ENCODE results near the gene OR52I1. TPM values are rescaled to one million over a fixed set of nuclear protein-coding genes. Genes with fewer than 3 reads are reported as not detected.
A peak's percentile ranks its signal among the peaks of the same experiment; 100 is the strongest.

OR52I1 gene, protein sequence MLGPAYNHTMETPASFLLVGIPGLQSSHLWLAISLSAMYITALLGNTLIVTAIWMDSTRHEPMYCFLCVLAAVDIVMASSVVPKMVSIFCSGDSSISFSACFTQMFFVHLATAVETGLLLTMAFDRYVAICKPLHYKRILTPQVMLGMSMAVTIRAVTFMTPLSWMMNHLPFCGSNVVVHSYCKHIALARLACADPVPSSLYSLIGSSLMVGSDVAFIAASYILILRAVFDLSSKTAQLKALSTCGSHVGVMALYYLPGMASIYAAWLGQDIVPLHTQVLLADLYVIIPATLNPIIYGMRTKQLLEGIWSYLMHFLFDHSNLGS
- not detected for total RNA-seq (2021; ENCODE audit: unreplicated experiment)
- polyA plus RNA-seq (2012; ENCODE audit: insufficient read length), result not detected
- Bru-seq, nascent RNA, result not detected
- BruChase-seq, experiment 1, labeled RNA remaining after a 2-hour chase, result not detected
- BruChase-seq, experiment 2, labeled RNA remaining after a 6-hour chase, result not detected
- long read RNA-seq, partial matches to known transcripts, result 0 of 1 reads
- long read RNA-seq, other reads (novel, unspliced or antisense), result 0 of 1 reads

DNA sequence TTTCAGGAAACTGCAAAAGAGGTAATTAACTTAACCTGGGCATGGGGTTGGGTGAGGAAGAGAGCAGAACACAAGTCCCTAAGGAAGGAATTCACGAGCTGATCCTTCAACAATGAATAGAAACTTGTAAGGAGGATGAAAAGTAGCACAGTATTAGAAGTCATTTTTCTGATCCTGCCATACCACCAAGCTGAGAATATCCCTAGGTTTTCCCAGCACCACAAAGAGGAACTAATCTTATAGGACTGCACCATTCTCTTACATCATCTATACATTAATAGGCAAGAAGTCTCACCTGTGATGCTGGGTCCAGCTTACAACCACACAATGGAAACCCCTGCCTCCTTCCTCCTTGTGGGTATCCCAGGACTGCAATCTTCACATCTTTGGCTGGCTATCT, at the start of gene OR52I1:
OR52I1 (plus strand) TSS at position 301 of the 400 bp plus-strand sequence; CDS start at position 301, 0 bp downstream.
- in situ Hi-C loops (cut with HindIII; ENCODE audit: low pct_unique_long_range_greater_than_20kb, low sequenced_read_pairs) (no loop called here), intact Hi-C loops (cut with micrococcal nuclease; ENCODE audit: unreplicated experiment) (no loop called here)
- ATAC-seq (0 out of 2 replicates have a peak, but pooled peaks have one; percentile 18), DNase-seq (ENCODE audit: low read depth, low spot score) (no peak)
- ChIA-PET CTCF (no interaction called here), POLR2A (no interaction called here)
- Histone ChIP-seq H3K9me3 (ENCODE audit: control insufficient read depth, insufficient read depth, low read depth, low read length) (no peaks in the 10 kb centered on the region), H3K36me3 (ENCODE audit: control insufficient read depth, insufficient read depth, low read length) (peaks cover 4% of the 10 kb centered on the region; the same call in 1 of the 2 replicates), H3K27ac (ENCODE audit: low read length) (no peak within 1 kb of the TSS), H3K4me1 (ENCODE audit: control insufficient read depth, insufficient read depth, low read length) (no peaks in the 10 kb centered on the region), H3K27me3 (ENCODE audit: control insufficient read depth, insufficient read depth, low read length) (peaks cover 3% of the 10 kb centered on the region), H3K4me3 (ENCODE audit: low read depth in 2 of 2, low read length in 2 of 2) (no peak within 1 kb of the TSS)
- no peak for TF ChIP-seq TCF7L2 (IDR thresholded peaks at IDR 0.05; ENCODE audit: low read depth, low read length)
- no peak for TF ChIP-seq SIN3A (IDR thresholded peaks at IDR 0.05; ENCODE audit: borderline replicate concordance, insufficient read depth, low read depth, low read length)
- TF ChIP-seq, protein P1, sequence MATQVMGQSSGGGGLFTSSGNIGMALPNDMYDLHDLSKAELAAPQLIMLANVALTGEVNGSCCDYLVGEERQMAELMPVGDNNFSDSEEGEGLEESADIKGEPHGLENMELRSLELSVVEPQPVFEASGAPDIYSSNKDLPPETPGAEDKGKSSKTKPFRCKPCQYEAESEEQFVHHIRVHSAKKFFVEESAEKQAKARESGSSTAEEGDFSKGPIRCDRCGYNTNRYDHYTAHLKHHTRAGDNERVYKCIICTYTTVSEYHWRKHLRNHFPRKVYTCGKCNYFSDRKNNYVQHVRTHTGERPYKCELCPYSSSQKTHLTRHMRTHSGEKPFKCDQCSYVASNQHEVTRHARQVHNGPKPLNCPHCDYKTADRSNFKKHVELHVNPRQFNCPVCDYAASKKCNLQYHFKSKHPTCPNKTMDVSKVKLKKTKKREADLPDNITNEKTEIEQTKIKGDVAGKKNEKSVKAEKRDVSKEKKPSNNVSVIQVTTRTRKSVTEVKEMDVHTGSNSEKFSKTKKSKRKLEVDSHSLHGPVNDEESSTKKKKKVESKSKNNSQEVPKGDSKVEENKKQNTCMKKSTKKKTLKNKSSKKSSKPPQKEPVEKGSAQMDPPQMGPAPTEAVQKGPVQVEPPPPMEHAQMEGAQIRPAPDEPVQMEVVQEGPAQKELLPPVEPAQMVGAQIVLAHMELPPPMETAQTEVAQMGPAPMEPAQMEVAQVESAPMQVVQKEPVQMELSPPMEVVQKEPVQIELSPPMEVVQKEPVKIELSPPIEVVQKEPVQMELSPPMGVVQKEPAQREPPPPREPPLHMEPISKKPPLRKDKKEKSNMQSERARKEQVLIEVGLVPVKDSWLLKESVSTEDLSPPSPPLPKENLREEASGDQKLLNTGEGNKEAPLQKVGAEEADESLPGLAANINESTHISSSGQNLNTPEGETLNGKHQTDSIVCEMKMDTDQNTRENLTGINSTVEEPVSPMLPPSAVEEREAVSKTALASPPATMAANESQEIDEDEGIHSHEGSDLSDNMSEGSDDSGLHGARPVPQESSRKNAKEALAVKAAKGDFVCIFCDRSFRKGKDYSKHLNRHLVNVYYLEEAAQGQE (IDR thresholded peaks at IDR 0.05; ENCODE audit: insufficient read depth in 1 of 2, low read depth in 2 of 2, low read length in 1 of 2), result no peak
- no peak for TF ChIP-seq POLR2AphosphoS5 (IDR thresholded peaks at IDR 0.05; ENCODE audit: low read depth, low read length)
- TF ChIP-seq, protein P2, sequence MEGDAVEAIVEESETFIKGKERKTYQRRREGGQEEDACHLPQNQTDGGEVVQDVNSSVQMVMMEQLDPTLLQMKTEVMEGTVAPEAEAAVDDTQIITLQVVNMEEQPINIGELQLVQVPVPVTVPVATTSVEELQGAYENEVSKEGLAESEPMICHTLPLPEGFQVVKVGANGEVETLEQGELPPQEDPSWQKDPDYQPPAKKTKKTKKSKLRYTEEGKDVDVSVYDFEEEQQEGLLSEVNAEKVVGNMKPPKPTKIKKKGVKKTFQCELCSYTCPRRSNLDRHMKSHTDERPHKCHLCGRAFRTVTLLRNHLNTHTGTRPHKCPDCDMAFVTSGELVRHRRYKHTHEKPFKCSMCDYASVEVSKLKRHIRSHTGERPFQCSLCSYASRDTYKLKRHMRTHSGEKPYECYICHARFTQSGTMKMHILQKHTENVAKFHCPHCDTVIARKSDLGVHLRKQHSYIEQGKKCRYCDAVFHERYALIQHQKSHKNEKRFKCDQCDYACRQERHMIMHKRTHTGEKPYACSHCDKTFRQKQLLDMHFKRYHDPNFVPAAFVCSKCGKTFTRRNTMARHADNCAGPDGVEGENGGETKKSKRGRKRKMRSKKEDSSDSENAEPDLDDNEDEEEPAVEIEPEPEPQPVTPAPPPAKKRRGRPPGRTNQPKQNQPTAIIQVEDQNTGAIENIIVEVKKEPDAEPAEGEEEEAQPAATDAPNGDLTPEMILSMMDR (IDR thresholded peaks at IDR 0.05), result no peak
- no TSS peak for BruUV-seq (replicated peaks)

DNA sequence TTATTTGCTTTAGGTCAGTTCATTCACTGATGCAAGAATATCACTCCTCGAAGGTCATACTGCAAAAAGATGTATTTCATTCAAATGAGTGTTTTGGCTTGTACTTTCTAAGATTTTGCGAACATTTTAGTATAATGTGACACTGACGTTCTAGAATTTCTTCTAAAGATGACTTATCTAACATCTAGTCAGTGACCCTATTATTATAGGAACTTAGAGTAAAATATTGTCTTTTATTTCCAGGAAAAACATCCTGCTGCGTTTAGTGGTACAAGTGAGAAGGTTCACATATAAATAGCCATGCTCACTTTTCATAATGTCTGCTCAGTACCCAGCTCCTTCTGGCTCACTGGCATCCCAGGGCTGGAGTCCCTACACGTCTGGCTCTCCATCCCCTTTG, 48.9 kb upstream of the OR52I1 start, which contains the start of gene OR52M1:
OR52M1 (plus strand) TSS at position 301 of the 400 bp plus-strand sequence; CDS start at position 301, 0 bp downstream.
- in situ Hi-C loops (cut with HindIII; ENCODE audit: low pct_unique_long_range_greater_than_20kb, low sequenced_read_pairs), result no loop called here
- DNase-seq (ENCODE audit: low read depth, low spot score), result no peak
- TF ChIP-seq, protein P2 (IDR thresholded peaks at IDR 0.05), result no peak
- no peak for TF ChIP-seq SIN3A (IDR thresholded peaks at IDR 0.05; ENCODE audit: borderline replicate concordance, insufficient read depth, low read depth, low read length)
- TF ChIP-seq TCF7L2 (IDR thresholded peaks at IDR 0.05; ENCODE audit: low read depth, low read length), result no peak
- TF ChIP-seq POLR2AphosphoS5 (IDR thresholded peaks at IDR 0.05; ENCODE audit: low read depth, low read length), result no peak
- TF ChIP-seq, protein P1 (IDR thresholded peaks at IDR 0.05; ENCODE audit: insufficient read depth in 1 of 2, low read depth in 2 of 2, low read length in 1 of 2), result no peak
- intact Hi-C loops (cut with micrococcal nuclease; ENCODE audit: unreplicated experiment), result no loop called here
- Histone ChIP-seq H3K36me3 (ENCODE audit: control insufficient read depth, insufficient read depth, low read length) (no peaks in the 10 kb centered on the region), H3K4me3 (ENCODE audit: low read depth in 2 of 2, low read length in 2 of 2) (no peak within 1 kb of the TSS), H3K4me1 (ENCODE audit: control insufficient read depth, insufficient read depth, low read length) (no peaks in the 10 kb centered on the region), H3K9me3 (ENCODE audit: control insufficient read depth, insufficient read depth, low read depth, low read length) (no peaks in the 10 kb centered on the region), H3K27me3 (ENCODE audit: control insufficient read depth, insufficient read depth, low read length) (peaks cover 6% of the 10 kb centered on the region), H3K27ac (ENCODE audit: low read length) (no peak within 1 kb of the TSS)
- ATAC-seq, result no peak
- ChIA-PET CTCF (interaction anchor here (0.6 kb wide), 1 partner anchor 1096 kb away, joined by 4 read pairs; no protein-coding TSS in a partner anchor), POLR2A (no interaction called here)
- no TSS peak for BruUV-seq (replicated peaks)

All from Panc1 (cell line).